H1 (cell line): ENCODE data around the gene PACS1. TPM values are rescaled to one million over a fixed set of nuclear protein-coding genes. Genes with fewer than 3 reads are reported as not detected.

ENCODE experiments used
- BACH1 ChIP-seq: IDR thresholded peaks from 2 replicates; pipeline ENCODE4 v1.6.1; 2012; ENCODE audit warnings: low read length, improper control_type of control experiment
- CBX5 ChIP-seq: fragments of 300-800, 300-1000 bp; sonication (generic); IDR thresholded peaks from 2 replicates; pipeline ENCODE4 v1.7.1; 2016; ENCODE audit warnings: antibody characterized with exemption, low read length, low read depth
- KDM4A ChIP-seq: IDR thresholded peaks from one replicate; pipeline ENCODE4 v1.7.1; 2012; ENCODE audit warnings: low read depth, mild to moderate bottlenecking, moderate library complexity, low read length, inconsistent platforms; ENCODE audit not compliant: severe bottlenecking
- PHF8 ChIP-seq: fragments of 200-600 bp; sonication (generic); conservative IDR thresholded peaks from 2 replicates; pipeline ENCODE4 v1.7.1; 2012; ENCODE audit warnings: low read depth, mild to moderate bottlenecking, inconsistent platforms, low read length, moderate library complexity
- TAF7 ChIP-seq: optimal IDR thresholded peaks from 2 replicates; pipeline ENCODE3; 2011; ENCODE audit warnings: low read depth, mild to moderate bottlenecking, inconsistent platforms, low read length, moderate library complexity, borderline replicate concordance
- polyA plus RNA-seq, 7 experiments: library from polyadenylated mRNA; depleted of rRNA in 3 of 7; stranded (reverse) in 5 of 7; unstranded in 2 of 7; fragments of >200 nt in 5 of 7; fragments of 200-250 nt in 2 of 7; gene quantifications; 1 replicate in 5 of 7; 2 replicates in 1 of 7; 4 replicates in 1 of 7; pipeline versions ENCODE4 v1.2.1 to v1.2.3, GENCODE V29; 2011 to 2013; ENCODE audit warnings: missing spikeins in 2 of 7, mixed read lengths in 2 of 7
- total RNA-seq: library from RNA; stranded (reverse); fragmentation: NEBNext Ultra II Directional; extraction: Animal tissue kit (Norgen Biotek cat#: 25700); gene quantifications from 2 replicates; pipeline ENCODE4 v1.2.1, GENCODE V29; 2021
- TF ChIP-seq, protein P1 (sequence below), 3 experiments: IDR thresholded peaks; 1 replicate in 2 of 3; 2 replicates in 1 of 3; pipeline versions ENCODE4 v1.5.1 to v1.6.1; 2011; ENCODE audit warnings: low read length in 3 of 3, mild to moderate bottlenecking in 3 of 3, inconsistent platforms in 2 of 3, low read depth in 1 of 3, moderate library complexity in 1 of 3; ENCODE audit not compliant: insufficient read depth in 1 of 3; ENCODE audit errors: control extremely low read depth in 1 of 3

Gene PACS1
- total and polyA plus RNA-seq, 2 of the 8 experiments (the other 6 are each of a cell fraction or from before 2014, with no cell fraction given) = 11.5 to 36.0 TPM

DNA sequence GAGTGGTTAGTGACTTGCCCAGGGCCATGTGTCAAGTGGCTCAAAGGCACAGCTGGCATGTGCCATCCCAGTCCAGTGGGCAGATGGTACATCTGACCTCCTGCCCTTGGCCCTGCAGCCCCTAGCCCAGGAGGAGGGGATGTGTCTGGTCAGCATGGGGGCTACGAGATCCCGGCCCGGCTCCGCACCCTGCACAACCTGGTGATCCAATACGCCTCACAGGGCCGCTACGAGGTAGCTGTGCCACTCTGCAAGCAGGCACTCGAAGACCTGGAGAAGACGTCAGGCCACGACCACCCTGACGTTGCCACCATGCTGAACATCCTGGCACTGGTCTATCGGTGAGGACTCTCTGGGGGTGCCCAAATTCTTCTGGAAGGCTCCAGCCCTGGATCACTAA lies 192.6 kb downstream of the PACS1 start (continued):
- no peak for TF ChIP-seq TAF7
- TF ChIP-seq, protein P1, sequence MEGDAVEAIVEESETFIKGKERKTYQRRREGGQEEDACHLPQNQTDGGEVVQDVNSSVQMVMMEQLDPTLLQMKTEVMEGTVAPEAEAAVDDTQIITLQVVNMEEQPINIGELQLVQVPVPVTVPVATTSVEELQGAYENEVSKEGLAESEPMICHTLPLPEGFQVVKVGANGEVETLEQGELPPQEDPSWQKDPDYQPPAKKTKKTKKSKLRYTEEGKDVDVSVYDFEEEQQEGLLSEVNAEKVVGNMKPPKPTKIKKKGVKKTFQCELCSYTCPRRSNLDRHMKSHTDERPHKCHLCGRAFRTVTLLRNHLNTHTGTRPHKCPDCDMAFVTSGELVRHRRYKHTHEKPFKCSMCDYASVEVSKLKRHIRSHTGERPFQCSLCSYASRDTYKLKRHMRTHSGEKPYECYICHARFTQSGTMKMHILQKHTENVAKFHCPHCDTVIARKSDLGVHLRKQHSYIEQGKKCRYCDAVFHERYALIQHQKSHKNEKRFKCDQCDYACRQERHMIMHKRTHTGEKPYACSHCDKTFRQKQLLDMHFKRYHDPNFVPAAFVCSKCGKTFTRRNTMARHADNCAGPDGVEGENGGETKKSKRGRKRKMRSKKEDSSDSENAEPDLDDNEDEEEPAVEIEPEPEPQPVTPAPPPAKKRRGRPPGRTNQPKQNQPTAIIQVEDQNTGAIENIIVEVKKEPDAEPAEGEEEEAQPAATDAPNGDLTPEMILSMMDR (IDR thresholded peaks at IDR 0.05; ENCODE audit: control extremely low read depth in 1 of 3, insufficient read depth in 1 of 3, low read depth in 1 of 3, low read length in 3 of 3) = no peak
- TF ChIP-seq CBX5 = no peak
- no peak for TF ChIP-seq KDM4A
- no peak for TF ChIP-seq BACH1
- TF ChIP-seq PHF8 = no peak
